Measurements from ENCODE around the gene DOCK3.

DOCK3 gene

GRCh38 chr3:50695031-50695430 lies 20.3 kb downstream of the DOCK3 start (continued):
- TF ChIP-seq CSRNP3 (CRISPR knock-in tag; IDR thresholded peaks at IDR 0.05) (no peak), ISL1 (CRISPR knock-in tag; IDR thresholded peaks at IDR 0.05) (no peak), ZNF8 (CRISPR knock-in tag; IDR thresholded peaks at IDR 0.05) (no peak), ZFP3 (CRISPR knock-in tag; IDR thresholded peaks at IDR 0.05) (no peak)

DNA sequence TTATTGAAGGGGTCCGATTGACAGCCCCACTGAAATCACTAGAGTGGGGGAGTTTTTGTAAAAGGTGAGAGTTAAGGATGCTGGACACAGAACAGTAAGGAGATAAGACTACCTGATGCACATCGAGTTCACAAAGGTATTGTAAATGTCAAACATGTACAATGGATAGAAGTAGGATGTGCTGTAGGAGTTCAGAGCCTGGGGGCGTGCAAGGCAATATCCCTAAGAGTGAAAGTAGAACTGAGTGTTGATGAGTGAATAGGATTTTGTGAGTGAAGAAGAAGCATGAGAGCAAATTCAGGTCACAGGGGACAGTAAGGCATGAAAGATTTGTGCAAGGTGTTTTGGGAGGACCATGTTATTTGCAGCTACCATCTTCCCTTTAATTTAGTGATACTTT lies 21.5 kb downstream of the DOCK3 start:
- no peak for ATAC-seq
- TF ChIP-seq, protein P1, sequence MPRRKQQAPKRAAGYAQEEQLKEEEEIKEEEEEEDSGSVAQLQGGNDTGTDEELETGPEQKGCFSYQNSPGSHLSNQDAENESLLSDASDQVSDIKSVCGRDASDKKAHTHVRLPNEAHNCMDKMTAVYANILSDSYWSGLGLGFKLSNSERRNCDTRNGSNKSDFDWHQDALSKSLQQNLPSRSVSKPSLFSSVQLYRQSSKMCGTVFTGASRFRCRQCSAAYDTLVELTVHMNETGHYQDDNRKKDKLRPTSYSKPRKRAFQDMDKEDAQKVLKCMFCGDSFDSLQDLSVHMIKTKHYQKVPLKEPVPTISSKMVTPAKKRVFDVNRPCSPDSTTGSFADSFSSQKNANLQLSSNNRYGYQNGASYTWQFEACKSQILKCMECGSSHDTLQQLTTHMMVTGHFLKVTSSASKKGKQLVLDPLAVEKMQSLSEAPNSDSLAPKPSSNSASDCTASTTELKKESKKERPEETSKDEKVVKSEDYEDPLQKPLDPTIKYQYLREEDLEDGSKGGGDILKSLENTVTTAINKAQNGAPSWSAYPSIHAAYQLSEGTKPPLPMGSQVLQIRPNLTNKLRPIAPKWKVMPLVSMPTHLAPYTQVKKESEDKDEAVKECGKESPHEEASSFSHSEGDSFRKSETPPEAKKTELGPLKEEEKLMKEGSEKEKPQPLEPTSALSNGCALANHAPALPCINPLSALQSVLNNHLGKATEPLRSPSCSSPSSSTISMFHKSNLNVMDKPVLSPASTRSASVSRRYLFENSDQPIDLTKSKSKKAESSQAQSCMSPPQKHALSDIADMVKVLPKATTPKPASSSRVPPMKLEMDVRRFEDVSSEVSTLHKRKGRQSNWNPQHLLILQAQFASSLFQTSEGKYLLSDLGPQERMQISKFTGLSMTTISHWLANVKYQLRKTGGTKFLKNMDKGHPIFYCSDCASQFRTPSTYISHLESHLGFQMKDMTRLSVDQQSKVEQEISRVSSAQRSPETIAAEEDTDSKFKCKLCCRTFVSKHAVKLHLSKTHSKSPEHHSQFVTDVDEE (CRISPR knock-in tag; IDR thresholded peaks at IDR 0.05), result no peak
- TF ChIP-seq ARNTL (CRISPR knock-in tag; IDR thresholded peaks at IDR 0.05; ENCODE audit: borderline replicate concordance, low read depth) (no peak), SNAI2 (CRISPR knock-in tag; IDR thresholded peaks at IDR 0.05) (no peak), ZFP3 (CRISPR knock-in tag; IDR thresholded peaks at IDR 0.05) (no peak), BACH2 (CRISPR knock-in tag; IDR thresholded peaks at IDR 0.05; ENCODE audit: borderline replicate concordance) (no peak), CSDC2 (CRISPR knock-in tag; IDR thresholded peaks at IDR 0.05) (no peak), PPARA (CRISPR knock-in tag; IDR thresholded peaks at IDR 0.05; ENCODE audit: borderline replicate concordance) (no peak), TCF4 (CRISPR knock-in tag; IDR thresholded peaks at IDR 0.05; ENCODE audit: borderline replicate concordance) (no peak), TOX (CRISPR knock-in tag; IDR thresholded peaks at IDR 0.05; ENCODE audit: borderline replicate concordance) (no peak), GLIS3 (CRISPR knock-in tag; IDR thresholded peaks at IDR 0.05) (no peak), ISL1 (CRISPR knock-in tag; IDR thresholded peaks at IDR 0.05) (no peak)
- TF ChIP-seq, protein P2, sequence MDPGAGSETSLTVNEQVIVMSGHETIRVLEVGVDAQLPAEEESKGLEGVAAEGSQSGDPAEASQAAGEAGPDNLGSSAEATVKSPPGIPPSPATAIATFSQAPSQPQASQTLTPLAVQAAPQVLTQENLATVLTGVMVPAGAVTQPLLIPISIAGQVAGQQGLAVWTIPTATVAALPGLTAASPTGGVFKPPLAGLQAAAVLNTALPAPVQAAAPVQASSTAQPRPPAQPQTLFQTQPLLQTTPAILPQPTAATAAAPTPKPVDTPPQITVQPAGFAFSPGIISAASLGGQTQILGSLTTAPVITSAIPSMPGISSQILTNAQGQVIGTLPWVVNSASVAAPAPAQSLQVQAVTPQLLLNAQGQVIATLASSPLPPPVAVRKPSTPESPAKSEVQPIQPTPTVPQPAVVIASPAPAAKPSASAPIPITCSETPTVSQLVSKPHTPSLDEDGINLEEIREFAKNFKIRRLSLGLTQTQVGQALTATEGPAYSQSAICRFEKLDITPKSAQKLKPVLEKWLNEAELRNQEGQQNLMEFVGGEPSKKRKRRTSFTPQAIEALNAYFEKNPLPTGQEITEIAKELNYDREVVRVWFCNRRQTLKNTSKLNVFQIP (CRISPR knock-in tag; IDR thresholded peaks at IDR 0.05; ENCODE audit: borderline replicate concordance, low read depth), result no peak
- TF ChIP-seq, protein P3, sequence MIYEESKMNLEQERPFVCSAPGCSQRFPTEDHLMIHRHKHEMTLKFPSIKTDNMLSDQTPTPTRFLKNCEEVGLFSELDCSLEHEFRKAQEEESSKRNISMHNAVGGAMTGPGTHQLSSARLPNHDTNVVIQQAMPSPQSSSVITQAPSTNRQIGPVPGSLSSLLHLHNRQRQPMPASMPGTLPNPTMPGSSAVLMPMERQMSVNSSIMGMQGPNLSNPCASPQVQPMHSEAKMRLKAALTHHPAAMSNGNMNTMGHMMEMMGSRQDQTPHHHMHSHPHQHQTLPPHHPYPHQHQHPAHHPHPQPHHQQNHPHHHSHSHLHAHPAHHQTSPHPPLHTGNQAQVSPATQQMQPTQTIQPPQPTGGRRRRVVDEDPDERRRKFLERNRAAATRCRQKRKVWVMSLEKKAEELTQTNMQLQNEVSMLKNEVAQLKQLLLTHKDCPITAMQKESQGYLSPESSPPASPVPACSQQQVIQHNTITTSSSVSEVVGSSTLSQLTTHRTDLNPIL (CRISPR knock-in tag; IDR thresholded peaks at IDR 0.05; ENCODE audit: low read depth), result no peak

- TF ChIP-seq SNAI2 (CRISPR knock-in tag; IDR thresholded peaks at IDR 0.05) (no peak), BACH2 (CRISPR knock-in tag; IDR thresholded peaks at IDR 0.05; ENCODE audit: borderline replicate concordance) (no peak), ESRRG (CRISPR knock-in tag; IDR thresholded peaks at IDR 0.05) (no peak), ZNF565 (CRISPR knock-in tag; conservative IDR thresholded peaks at IDR 0.05; ENCODE audit: low read depth) (no peak), ZNF8 (CRISPR knock-in tag; IDR thresholded peaks at IDR 0.05) (no peak), CSRNP3 (CRISPR knock-in tag; IDR thresholded peaks at IDR 0.05) (no peak)
- TF ChIP-seq, protein P3 (CRISPR knock-in tag; IDR thresholded peaks at IDR 0.05; ENCODE audit: low read depth), result no peak
- no peak for ATAC-seq
Measured at GRCh38 chr3:50698269-50698668, 23.5 kb downstream of the DOCK3 start.

- ATAC-seq, result no peak
- TF ChIP-seq ZNF8 (CRISPR knock-in tag; IDR thresholded peaks at IDR 0.05) (no peak), GLIS3 (CRISPR knock-in tag; IDR thresholded peaks at IDR 0.05) (no peak), ZFP3 (CRISPR knock-in tag; IDR thresholded peaks at IDR 0.05) (no peak), TCF4 (CRISPR knock-in tag; IDR thresholded peaks at IDR 0.05; ENCODE audit: borderline replicate concordance) (no peak), SNAI2 (CRISPR knock-in tag; IDR thresholded peaks at IDR 0.05) (no peak), RARB (CRISPR knock-in tag; IDR thresholded peaks at IDR 0.05) (no peak), ARNTL (CRISPR knock-in tag; IDR thresholded peaks at IDR 0.05; ENCODE audit: borderline replicate concordance, low read depth) (no peak), TOX (CRISPR knock-in tag; IDR thresholded peaks at IDR 0.05; ENCODE audit: borderline replicate concordance) (no peak), PATZ1 (CRISPR knock-in tag; IDR thresholded peaks at IDR 0.05; ENCODE audit: borderline replicate concordance) (no peak)
Measured at GRCh38 chr3:50708620-50709019, 33.9 kb downstream of the DOCK3 start.
